Aorta (tissue), 5 donors: Measurements from ENCODE around the gene USP16. TPM values are rescaled to one million over a fixed set of nuclear protein-coding genes. Genes with fewer than 3 reads are reported as not detected.
"Not testable (repeated sequence)": the region's sequence is repeated elsewhere in the genome, so short reads cannot be mapped to it uniquely, and the experiment has no call there.

Experiments
- ATAC-seq: fragments of 200-7000 bp; cut with Tn5 transposase; one replicate; pipeline ENCODE4 v1.9.1; 2022; ENCODE audit warnings: moderate library complexity; ENCODE audit not compliant: low FRiP score
- DNase-seq, 2 donors: peaks; one replicate each; pipeline ENCODE4 v3.0.0-alpha.2; 2020
- H3K27ac ChIP-seq, 2 donors: one replicate each; pipeline ENCODE4 v1.5.1; 2013; ENCODE audit warnings: low read length in 2 of 2, mild to moderate bottlenecking in 2 of 2, moderate library complexity in 2 of 2, control low read depth in 1 of 2, inconsistent platforms in 1 of 2, low read depth in 1 of 2
- H3K27me3 ChIP-seq, 2 donors: one replicate each; pipeline ENCODE4 v1.6.1; 2013; ENCODE audit warnings: control low read depth in 1 of 2, low read length in 1 of 2, mild to moderate bottlenecking in 1 of 2, moderate library complexity in 1 of 2; ENCODE audit not compliant: insufficient read depth in 2 of 2, control insufficient read depth in 1 of 2
- H3K36me3 ChIP-seq, 2 donors: one replicate each; pipeline ENCODE4 v1.6.1; 2013; ENCODE audit warnings: control low read depth in 1 of 2, low read length in 1 of 2, mild to moderate bottlenecking in 1 of 2; ENCODE audit not compliant: insufficient read depth in 2 of 2, control insufficient read depth in 1 of 2
- H3K4me1 ChIP-seq, 2 donors: one replicate each; pipeline ENCODE4 v1.6.1; 2013; ENCODE audit warnings: low read length in 2 of 2, control low read depth in 1 of 2, mild to moderate bottlenecking in 1 of 2, moderate library complexity in 1 of 2; ENCODE audit not compliant: insufficient read depth in 2 of 2, control insufficient read depth in 1 of 2
- H3K4me3 ChIP-seq, 2 donors: one replicate each; pipeline ENCODE4 v1.5.1; 2013; ENCODE audit warnings: low read length in 2 of 2, control low read depth in 1 of 2, mild to moderate bottlenecking in 1 of 2
- H3K9me3 ChIP-seq: one replicate; pipeline ENCODE4 v1.6.1; 2013; ENCODE audit warnings: mild to moderate bottlenecking, low read length; ENCODE audit not compliant: control insufficient read depth
- WGBS, 2 donors: extraction: QIAGEN DNeasy Blood & Tissue Kit; methylation state at CpG; one replicate each; pipeline ENCODE4 v1.1.7; 2013; 5-methylcytosine and 5-hydroxymethylcytosine counted together
- intact Hi-C, 2 donors: fragments of 100-400 bp; cut with DNase I; formaldehyde crosslinking; loops; one replicate each; pipeline versions ENCODE4 v1.14.2 to v1.15.0; 2022
- polyA plus RNA-seq, 2 donors: library from polyadenylated mRNA; stranded (reverse); fragments of 200-250 nt; gene quantifications; one replicate each; pipeline ENCODE4 v1.2.3, GENCODE V29; 2013
- total RNA-seq, 2 donors: library from RNA; stranded (reverse); fragmentation: NEBNext Ultra II Directional; extraction: Animal tissue kit (Norgen Biotek cat#: 25700); gene quantifications; one replicate each; pipeline ENCODE4 v1.2.1, GENCODE V29; 2021
- donor health status: healthy with polysubstance abuse.
- donor health status: Bipolar disorder and iron deficiency.
- donor health status: DM: no; HTN: no; CAD: no.
- donor health status: DM: no; HTN: no; CAD: no.
- donor health status: DM: yes; HTN: yes; CAD: no.

The USP16 gene
- total and polyA plus RNA-seq, 4 donors = 33.8 to 42.8 (median 39.3) TPM

DNA sequence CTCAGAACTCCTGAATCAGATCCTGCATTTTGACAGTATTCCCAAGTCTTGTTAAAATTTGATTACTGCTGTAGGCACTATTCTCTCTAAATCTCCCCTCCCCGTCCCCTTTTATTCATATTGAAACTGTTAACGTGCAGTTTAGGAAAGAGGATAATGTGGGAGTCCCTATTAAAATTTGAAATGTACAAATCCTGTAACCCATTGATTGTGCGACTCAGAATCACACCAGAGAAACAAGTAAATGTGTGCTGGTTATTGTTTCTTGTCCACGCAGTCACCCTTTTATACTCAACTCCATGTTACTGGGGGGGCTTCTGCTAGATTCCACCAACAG, 31.2 kb upstream of the USP16 start:
- Histone ChIP-seq H3K27me3 (no peaks in the 10 kb centered on the region), H3K27ac (peak overlapping the region in 1 of 2 donors; percentile 31), H3K4me1 (no peaks in the 10 kb centered on the region), H3K4me3 (peak overlapping the region in 1 of 2 donors; percentile 10), H3K36me3 (no peaks in the 10 kb centered on the region), H3K9me3 (no peaks in the 10 kb centered on the region)
- WGBS, 2 donors = 41 to 43% methylated on average over 4 of the region's 4 CpGs
- DNase-seq = no peak
- no peak for ATAC-seq
- intact Hi-C loops = no loop called here

DNA sequence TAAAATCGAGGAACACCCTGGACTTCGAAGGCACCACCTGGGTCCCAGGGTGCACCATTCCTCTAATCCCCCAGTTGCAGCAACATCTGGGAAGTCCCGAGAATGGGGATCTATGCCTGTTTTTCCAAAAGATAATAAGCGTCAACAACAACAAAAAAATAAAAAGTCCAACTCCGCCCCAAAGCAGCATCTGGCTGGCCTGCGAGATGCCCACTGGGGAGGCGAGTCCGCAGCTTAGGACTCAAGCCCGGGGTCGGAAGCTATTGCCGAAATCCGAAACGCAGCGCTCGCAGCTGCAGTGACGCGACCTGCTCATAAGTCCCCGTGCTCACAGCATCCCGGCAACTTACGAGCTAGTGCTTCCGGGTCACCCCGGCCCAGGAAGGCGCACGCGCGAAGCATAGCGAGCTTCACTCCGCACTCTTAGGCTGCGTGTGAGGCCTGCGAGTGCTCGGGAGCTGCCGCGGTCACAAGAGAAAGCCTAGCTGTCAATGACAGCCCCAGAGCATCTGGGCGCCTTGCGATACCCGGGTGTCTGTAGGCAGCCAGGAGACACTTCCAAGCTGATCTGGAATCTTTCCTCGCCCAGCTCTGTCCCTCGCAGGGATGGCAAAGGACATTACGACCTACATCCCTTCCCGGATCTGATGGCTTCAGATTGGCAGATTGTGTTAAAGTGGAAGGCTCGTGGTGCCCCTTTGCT, 21.9 kb upstream of the USP16 start:
- H3K36me3 ChIP-seq = peaks cover 0 to under 1% of the 10 kb centered on the region in 2 donors
- 1% methylated on average over 41 of the region's 41 CpGs for WGBS, 2 donors
- H3K4me1 ChIP-seq = no peaks in the 10 kb centered on the region
- peak overlapping the region; percentile 96 to 98 for H3K27ac ChIP-seq
- H3K9me3 ChIP-seq = no peaks in the 10 kb centered on the region
- DNase-seq (peak; percentile 98 to 99), ATAC-seq (peak; percentile 100)
- intact Hi-C loops = loop anchor here in 1 of 2 donors (2.0 kb wide), 1 partner anchor 22 kb away; the partner anchor contains the start of gene USP16
- no peaks in the 10 kb centered on the region for H3K27me3 ChIP-seq
- peak overlapping the region; percentile 67 to 94 for H3K4me3 ChIP-seq

DNA sequence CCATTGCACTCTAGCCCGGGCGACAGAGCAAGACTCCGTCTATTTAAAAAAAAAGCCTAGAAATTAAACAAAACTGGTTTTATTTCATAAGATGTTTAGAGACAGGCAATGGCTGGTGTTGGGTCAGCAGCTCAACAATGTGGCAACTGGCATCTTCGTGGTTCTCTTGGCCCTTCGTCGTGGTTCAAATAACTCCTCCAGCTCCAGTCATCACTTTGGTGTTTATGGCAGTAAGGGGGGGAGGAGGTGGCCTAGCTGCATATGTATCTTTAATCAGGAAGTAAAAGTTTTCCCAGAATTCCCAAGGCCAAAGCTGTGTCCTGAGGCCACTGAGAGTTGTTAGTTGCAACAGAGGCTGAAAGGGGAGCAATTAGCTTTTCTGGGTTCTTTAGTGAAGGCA, 18.8 kb upstream of the USP16 start:
- H3K9me3 ChIP-seq = no peaks in the 10 kb centered on the region
- WGBS, 2 donors = 79 to 83% methylated on average over 6 of the region's 6 CpGs
- ATAC-seq = no peak
- no peaks in the 10 kb centered on the region for H3K27me3 ChIP-seq
- DNase-seq = no peak
- H3K36me3 ChIP-seq = peaks cover 0 to 3% of the 10 kb centered on the region in 2 donors
- no peak overlapping the region for H3K4me3 ChIP-seq
- no peak overlapping the region for H3K27ac ChIP-seq
- intact Hi-C loops = no loop called here
- no peaks in the 10 kb centered on the region for H3K4me1 ChIP-seq

DNA sequence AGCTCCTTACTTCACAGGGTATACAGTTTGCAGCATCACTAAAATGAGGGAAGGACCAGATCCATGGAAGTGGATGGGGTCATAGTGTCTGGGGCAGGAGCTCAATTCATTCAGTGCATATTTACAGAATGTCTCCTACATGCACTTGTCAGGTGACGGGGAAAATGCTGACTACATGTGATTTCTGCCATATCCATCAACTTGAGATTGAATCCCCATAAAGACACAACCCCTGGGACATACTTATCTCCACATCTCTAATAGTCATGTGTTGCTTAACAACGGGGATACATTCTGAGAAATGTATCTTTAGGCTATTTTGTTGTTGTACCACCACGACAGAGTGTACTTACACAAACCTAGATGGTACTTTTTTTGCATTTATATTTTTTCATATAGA, 17.3 kb upstream of the USP16 start:
- peaks cover 0 to 3% of the 10 kb centered on the region in 2 donors for H3K36me3 ChIP-seq
- H3K27me3 ChIP-seq = no peaks in the 10 kb centered on the region
- intact Hi-C loops = no loop called here
- 85 to 89% methylated on average over 3 of the region's 3 CpGs for WGBS, 2 donors
- H3K9me3 ChIP-seq = no peaks in the 10 kb centered on the region
- DNase-seq = no peak
- H3K27ac ChIP-seq = no peak overlapping the region
- no peak overlapping the region for H3K4me3 ChIP-seq
- ATAC-seq = no peak
- no peaks in the 10 kb centered on the region for H3K4me1 ChIP-seq

DNA sequence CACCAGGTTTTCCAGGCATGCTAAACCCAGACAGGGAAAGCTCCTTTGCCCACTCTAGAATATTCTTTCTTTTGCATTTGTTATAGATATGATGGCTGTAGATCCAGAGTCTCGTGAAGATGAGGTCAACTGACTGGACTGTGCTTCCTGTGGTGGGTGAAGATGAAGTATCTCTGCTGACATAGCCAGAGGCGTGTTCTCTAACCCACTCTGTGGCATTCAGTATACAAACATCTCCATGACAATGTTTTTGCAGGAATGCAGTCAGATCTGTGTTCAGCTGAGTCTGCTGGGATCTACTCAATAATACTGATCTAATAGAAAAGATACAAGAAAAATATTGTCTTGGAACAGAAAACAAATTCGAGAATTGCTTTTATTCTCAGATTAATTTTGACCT, 16.7 kb upstream of the USP16 start:
- intact Hi-C loops = no loop called here
- no peaks in the 10 kb centered on the region for H3K27me3 ChIP-seq
- ATAC-seq = no peak
- H3K27ac ChIP-seq = no peak overlapping the region
- H3K4me3 ChIP-seq = no peak overlapping the region
- H3K4me1 ChIP-seq = no peaks in the 10 kb centered on the region
- H3K36me3 ChIP-seq = peaks cover 0 to 3% of the 10 kb centered on the region in 2 donors
- WGBS, 2 donors = 73 to 79% methylated on average over 3 of the region's 3 CpGs
- no peaks in the 10 kb centered on the region for H3K9me3 ChIP-seq
- DNase-seq = no peak

DNA sequence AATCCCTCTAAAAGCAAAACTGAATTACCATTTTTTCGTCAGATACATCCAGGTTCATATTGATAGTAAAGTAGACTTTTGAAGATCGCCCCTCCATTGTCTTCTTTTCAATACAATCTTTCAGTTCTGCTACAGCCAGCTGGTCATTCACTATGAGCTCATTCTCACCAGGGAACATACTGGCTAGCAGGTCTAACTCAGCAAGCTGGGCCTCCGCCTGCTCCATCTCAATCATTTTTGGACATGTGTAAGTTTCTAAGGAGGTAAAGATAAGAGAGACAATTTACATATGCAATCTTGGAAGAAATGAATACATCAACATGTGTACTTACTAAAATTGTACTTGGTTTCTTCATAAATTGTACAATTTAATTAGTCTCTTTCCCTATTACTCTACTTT, 16.1 kb upstream of the USP16 start:
- peaks cover 0 to 3% of the 10 kb centered on the region in 2 donors for H3K36me3 ChIP-seq
- intact Hi-C loops = no loop called here
- no peaks in the 10 kb centered on the region for H3K27me3 ChIP-seq
- no peak overlapping the region for H3K27ac ChIP-seq
- WGBS, 2 donors = 90 to 91% methylated on average over 3 of the region's 3 CpGs
- no peak for ATAC-seq
- no peak overlapping the region for H3K4me3 ChIP-seq
- DNase-seq = no peak
- no peaks in the 10 kb centered on the region for H3K9me3 ChIP-seq
- H3K4me1 ChIP-seq = no peaks in the 10 kb centered on the region

DNA sequence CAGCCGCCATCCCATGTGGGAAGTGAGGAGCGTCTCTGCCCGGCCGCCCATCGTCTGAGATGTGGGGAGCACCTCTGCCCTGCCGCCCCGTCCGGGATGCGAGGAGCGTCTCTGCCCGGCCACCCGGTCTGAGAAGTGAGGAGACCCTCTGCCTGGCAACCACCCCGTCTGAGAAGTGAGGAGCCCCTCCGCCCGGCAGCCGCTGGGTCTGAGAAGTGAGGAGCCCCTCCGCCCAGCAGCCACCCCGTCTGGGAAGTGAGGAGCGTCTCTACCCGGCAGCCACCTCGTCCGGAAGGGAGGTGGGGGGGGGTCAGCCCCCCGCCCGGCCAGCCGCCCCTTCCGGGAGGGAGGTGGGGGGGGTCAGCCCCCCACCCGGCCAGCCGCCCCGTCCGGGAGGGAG, 13.2 kb upstream of the USP16 start:
- H3K9me3 ChIP-seq, DNase-seq, H3K4me1 ChIP-seq, ATAC-seq, H3K36me3 ChIP-seq, H3K27ac ChIP-seq, H3K27me3 ChIP-seq, intact Hi-C loops, H3K4me3 ChIP-seq: not testable (repeated sequence)
- WGBS, 2 donors = 88 to 93% methylated on average over 22 to 25 of the region's 30 CpGs

DNA sequence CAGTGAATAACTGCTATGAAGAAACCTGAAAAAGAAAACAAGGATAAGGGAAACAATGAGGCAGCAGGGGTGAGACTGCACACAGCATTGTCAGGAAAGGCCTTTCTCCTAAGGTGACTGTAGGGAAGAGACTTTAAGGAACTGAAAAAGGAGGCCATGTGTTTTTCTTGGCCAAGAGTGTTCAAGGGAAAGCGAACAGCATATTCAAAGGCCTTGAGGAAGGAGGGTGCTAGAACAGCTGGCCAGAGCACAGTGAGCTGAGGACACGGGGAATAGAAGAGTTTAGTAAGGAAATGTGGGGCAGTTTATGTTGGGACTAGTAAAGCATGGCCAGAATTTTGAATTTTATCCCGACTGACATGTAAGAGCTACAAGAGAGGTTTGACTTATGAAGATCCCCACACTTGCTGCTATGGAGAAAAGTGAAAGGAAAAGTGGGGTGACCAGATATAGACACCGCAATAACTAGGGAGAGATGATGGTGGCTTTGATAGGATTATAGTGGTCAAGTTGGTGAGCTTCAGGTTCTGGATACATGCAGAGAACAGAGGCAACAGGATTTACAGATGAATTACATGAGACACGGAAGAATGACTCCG, 6.7 kb upstream of the USP16 start:
- H3K9me3 ChIP-seq = no peaks in the 10 kb centered on the region
- no peaks in the 10 kb centered on the region for H3K36me3 ChIP-seq
- peak overlapping the region in 1 of 2 donors; percentile 33 for H3K27ac ChIP-seq
- ATAC-seq = no peak
- DNase-seq = no peak
- WGBS, 2 donors = 50 to 60% methylated on average over 6 of the region's 6 CpGs
- H3K27me3 ChIP-seq = no peaks in the 10 kb centered on the region
- peaks cover 0 to 7% of the 10 kb centered on the region in 2 donors for H3K4me1 ChIP-seq
- peak overlapping the region; percentile 65 to 80 for H3K4me3 ChIP-seq
- intact Hi-C loops = no loop called here

DNA sequence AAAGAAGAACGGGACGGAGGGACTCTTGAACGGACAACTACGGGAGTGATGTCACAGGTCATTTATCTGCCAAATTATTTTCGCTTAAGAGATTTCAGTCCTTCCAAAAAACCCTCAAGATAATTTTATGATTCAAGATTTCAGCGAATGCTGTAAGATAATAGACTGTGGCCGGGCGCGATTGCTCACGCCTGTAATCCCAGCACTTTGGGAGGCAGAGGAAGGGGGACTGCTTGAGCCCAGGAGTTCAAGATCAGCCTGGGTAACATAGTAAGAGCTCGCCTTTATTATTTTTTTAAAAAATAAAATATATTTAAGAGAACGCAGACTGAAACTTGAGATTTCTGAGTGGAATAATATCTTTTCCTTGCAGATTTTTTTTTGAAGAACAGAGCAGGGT, 5.9 kb upstream of the USP16 start:
- intact Hi-C loops = no loop called here
- peak; percentile 43 for ATAC-seq
- Histone ChIP-seq H3K27me3 (no peaks in the 10 kb centered on the region), H3K36me3 (no peaks in the 10 kb centered on the region), H3K9me3 (no peaks in the 10 kb centered on the region), H3K4me1 (peaks cover 0 to 7% of the 10 kb centered on the region in 2 donors), H3K4me3 (peak overlapping the region; percentile 65 to 80), H3K27ac (peak overlapping the region in 1 of 2 donors; percentile 38)
- WGBS, 2 donors = 4 to 11% methylated on average over 12 of the region's 12 CpGs
- no peak for DNase-seq
